GM21825 (cell line): ENCODE results near the gene MSI2.

ENCODE experiments used
- ATAC-seq: cut with Tn5 transposase; IDR thresholded peaks from one replicate; pipeline ENCODE4 v1.9.1; 2021; ENCODE audit warnings: mild to moderate bottlenecking, moderate library complexity; ENCODE audit not compliant: unreplicated experiment

The MSI2 gene

GRCh38 chr17:57245786-57246185 lies 10.5 kb upstream of the MSI2 start:
- ATAC-seq, result no peak

DNA sequence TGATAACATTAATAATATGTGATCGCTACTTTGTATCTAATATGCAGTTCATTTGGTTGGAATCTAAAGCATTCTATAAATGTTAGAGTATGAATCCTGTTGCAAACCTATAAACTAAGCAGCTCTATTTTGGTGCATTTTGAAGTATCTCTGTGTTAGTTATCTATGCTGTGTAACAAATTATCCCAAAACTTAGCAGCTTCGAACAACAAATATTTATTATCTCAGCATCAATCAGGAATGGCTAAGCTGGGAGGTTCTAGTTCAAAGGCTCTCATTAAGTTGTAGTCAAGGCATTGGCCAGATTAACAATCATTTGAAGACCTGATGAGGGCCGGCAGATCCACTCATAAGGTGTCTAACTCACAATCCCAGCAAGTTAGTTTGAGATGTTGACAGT lies 10.1 kb upstream of the MSI2 start:
- ATAC-seq, result no peak

- no peak for ATAC-seq
Observed at GRCh38 chr17:57247261-57247660, 9.1 kb upstream of the MSI2 start.

DNA sequence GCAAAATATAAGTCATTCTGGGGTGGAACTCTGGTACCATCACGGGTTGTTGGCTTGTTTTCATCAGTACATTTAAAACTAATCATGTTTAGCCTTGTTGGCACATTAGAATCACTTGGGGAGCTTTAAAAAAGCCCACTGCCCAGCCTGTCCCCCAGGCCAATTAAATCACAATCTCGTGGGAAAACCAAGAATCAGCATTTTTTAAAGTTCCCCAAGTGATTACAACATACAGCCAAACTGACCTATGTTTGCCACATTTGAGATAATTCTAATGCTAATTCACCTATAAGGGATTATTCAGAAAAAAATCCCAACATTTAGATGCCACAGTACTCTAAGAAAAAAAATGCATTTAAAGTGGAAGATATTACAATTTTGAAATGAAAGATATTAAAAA lies 8.4 kb upstream of the MSI2 start:
- no peak for ATAC-seq

GRCh38 chr17:57249520-57249919 lies 6.8 kb upstream of the MSI2 start:
- ATAC-seq, result no peak

DNA sequence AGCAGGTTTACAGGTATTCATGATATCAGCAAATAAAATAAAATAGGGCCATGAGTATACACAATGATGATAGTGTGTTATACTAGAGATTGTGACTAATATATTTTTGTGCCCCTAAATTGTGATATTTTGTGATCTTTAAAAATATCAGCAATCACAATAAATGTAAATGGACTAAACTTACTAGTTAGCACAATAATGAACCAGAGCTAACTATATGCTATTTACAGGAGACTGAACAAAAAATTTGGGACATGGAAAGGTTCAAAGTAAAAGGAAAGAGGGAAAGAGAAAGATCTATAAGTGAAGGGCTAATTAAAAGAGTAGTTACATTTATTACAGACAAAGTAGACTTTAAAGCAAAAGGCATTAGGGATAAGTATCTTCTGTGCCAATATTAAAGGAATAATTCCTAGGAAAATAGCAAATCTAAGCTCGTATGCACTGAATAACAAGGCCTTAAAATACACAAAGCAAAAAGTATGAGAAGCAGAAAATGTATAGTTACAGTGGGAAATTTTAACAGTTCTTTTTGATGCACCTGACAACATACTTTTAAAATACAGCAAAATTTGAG lies 5.0 kb upstream of the MSI2 start:
- ATAC-seq, result no peak

DNA sequence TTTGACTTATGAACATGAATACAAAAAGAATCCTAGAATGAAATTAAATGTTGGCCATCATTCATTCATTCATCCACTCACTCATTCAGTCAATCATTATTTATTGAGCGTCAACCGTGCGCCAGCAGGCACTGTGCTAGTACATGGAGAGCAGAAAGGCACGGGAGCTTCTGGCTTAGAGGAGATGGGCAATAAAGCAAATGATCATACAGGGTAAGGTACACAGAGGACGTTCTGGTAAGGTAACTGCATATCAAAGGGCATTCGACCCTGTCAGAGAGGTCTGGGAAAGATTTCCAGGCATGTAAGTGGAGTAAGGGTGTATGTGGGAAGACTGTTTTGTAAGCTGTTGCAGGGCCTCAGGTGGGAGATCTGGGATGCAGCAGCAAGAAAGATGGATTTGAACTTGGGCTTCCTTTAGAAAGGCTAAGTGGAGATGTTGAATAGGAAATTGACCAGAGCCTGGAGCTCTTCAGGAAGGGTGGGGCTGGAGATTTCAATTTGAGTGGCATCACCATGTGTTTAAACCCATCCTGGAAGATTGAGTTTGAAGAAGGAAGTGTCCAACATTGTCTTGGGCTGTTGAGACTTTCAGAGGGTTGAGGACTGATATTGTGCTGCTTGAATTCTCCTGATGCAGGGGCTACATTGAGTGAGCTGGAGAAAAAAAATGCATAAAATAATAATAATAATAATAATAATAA lies 2.8 kb upstream of the MSI2 start:
- no peak for ATAC-seq

- peak; percentile 3 for ATAC-seq
Observed at GRCh38 chr17:57255182-57255775, 1.0 kb upstream of the MSI2 start.

DNA sequence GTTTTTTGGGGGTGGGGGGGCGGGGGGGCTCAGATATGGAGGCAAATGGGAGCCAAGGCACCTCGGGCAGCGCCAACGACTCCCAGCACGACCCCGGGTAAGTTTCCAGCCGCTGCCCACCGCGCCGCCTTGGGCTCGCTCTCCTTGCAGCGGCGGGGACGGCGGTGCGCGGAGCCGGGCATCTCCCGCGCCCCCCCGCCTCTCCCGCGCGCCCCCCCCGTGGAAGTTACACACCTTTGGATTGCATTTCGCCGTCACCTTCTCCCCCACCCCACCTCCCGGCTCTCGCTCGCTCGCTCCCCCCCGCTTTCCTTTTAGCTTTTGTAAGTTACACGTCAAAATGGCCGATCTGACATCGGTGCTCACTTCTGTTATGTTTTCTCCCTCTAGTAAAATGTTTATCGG lies 387 bp downstream of the MSI2 start:
- ATAC-seq, result no peak

- no peak for ATAC-seq
Observed at GRCh38 chr17:57257195-57257894, 1.0 kb downstream of the MSI2 start.

- ATAC-seq, result no peak
Observed at GRCh38 chr17:57257895-57258851, 1.9 kb downstream of the MSI2 start.

GRCh38 chr17:57259306-57259705 lies 3.0 kb downstream of the MSI2 start:
- no peak for ATAC-seq

DNA sequence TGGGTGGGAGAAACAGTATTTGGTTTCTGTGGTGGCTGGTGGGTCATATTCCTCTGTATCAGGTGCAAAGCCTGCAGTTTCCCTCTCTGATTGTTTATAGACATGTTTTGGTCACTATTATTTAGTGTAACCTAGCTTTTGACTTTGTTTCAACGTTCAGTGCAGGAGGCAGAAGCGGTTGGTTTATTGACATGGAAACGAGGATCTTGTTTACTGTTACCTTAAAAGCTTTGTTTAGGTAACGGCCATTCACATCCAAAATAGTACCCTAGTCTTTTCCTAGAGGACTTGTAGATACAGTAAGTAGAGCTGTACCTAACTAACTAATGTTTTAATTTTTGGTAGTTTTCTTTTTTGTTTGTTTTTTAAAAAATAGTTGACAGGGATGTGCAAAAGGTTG lies 3.5 kb downstream of the MSI2 start:
- no peak for ATAC-seq

DNA sequence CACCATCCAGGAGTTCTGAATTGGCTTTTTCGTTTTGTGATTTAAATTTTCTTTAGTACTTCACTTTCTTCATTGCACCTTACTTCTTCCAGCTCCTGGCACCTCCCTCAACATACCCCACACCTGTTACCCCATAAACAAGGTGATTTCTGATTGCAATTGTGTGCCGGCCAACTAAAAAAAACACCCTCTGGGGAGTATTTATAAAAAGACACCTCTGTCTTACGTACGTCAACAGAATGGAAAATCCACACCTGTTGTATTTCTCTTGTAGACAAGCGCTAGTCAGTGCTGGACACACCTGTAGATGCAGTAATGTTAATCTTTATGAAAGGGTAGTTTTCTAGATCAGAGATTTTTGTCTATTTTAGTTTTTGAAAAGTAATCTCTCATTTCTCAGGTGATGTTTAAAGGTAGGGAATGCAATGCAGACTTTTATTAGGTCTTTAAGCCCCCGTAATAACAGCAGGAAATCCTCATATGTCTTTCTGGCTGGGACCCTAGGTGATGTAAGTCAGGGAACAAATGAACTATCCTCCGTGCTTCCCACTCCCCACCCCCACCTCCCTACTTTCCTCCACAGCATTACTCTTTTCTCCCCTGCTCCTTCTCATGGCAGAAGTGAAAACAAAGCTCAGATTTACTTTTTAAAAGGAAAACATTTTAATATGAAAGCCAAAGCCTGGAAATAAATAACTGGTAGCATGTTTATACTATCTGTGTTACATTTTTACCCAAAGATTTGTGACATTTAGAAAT lies 4.2 kb downstream of the MSI2 start:
- ATAC-seq, result no peak

GRCh38 chr17:57261084-57261461 lies 4.8 kb downstream of the MSI2 start:
- ATAC-seq, result no peak

DNA sequence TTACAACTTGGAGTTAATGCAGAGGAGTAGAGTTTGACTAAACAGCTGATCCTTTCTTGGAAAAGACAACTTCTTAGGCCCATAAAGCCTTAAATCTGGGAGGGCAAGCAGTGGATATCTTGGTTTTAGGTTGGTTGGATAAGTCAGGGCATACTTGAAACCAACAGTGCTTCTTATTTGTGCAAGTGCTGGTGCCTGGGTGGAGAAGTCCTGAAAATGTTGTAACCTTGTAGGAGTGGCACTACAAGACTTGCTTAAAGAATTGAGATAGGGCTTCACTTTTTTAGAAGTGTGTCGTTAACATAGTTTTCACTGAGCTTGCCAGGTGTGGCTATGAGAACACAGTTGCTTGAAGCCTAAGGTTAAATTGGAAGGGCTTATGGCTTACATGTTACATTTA lies 6.2 kb downstream of the MSI2 start:
- ATAC-seq, result no peak

DNA sequence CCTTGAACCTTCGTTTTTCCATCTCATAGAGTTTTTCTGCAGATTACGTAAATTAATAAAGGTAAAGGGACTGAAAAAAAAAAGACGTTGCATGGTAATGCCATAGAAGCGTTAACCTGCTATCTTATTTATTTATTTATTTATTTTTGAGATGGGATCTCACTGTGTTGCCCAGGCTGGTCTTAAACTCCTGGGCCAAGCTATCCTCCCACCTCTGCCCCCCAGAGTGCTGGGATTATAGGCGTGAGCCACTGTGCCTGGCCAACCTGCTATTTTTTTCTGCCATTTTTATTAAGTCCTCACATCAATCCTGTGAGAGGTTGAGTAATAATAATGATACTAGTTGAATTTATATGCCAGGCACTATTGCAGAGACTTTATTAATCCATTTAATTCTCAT lies 7.9 kb downstream of the MSI2 start:
- ATAC-seq, result no peak

GRCh38 chr17:57264776-57265175 lies 8.5 kb downstream of the MSI2 start:
- no peak for ATAC-seq

- no peak for ATAC-seq
Observed at GRCh38 chr17:57266902-57267311, 10.6 kb downstream of the MSI2 start.

DNA sequence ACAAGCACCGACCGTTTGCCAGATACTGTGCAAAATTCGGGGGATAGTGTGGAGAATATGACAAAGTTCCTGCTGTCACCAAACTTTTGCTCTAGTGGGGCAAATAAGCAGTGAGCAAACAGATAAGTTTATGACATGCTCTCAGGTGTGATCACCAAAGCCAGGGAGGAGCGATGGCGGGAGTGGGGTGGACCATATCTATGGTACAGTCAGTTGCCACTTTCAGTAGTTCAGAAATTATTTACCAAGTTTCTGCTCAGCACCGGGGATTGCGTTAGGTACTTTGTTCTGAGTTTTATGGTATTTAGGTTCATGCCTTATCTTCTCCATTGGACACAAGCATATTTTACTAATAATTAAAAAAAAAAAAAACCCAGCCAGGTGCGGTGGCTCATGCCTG lies 11.9 kb downstream of the MSI2 start:
- ATAC-seq, result no peak
